Astrocyte (in vitro differentiated cells and primary cell): ENCODE measurements around the gene KRT6B.

Source experiments
- CTCF ChIP-seq: IDR thresholded peaks from 2 replicates; pipeline ENCODE4 v1.5.1; 2011; ENCODE audit warnings: low read depth, mild to moderate bottlenecking, inconsistent platforms, low read length, moderate library complexity; ENCODE audit not compliant: insufficient read depth
- EZH2 ChIP-seq: IDR thresholded peaks from 2 replicates; pipeline ENCODE4 v1.6.1; 2012; ENCODE audit warnings: mild to moderate bottlenecking, low read length, inconsistent platforms; ENCODE audit not compliant: insufficient read depth

DNA sequence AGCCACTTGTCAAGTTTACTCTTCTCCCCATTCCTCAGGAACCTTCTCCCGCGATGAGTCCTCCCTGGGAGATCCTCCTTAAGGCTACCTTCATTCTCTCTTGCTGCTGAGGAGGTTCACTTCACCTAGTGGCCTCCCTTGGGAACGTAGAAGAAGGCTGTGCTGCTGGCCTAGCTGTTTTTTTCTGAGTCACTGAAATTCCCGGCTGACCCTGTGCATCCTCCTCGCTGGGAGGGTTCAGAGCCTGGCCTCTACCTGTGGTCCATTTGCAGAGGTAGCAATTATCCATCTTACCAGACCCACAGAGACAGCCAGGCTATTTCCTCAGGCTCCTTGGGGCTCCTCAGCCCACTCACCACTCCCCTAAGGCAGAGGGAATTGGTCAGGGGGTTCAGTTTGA is 50.4 kb downstream of the KRT6B start:
- TF ChIP-seq EZH2: no peak
- no peak for TF ChIP-seq CTCF
